ENCODE data around the gene FGR. TPM values are rescaled to one million over a fixed set of nuclear protein-coding genes. Genes with fewer than 3 reads are reported as not detected.
A peak's percentile ranks its signal among the peaks of the same experiment; 100 is the strongest.

Gene FGR
- polyA plus RNA-seq, 1 donor = 4.0 TPM

DNA sequence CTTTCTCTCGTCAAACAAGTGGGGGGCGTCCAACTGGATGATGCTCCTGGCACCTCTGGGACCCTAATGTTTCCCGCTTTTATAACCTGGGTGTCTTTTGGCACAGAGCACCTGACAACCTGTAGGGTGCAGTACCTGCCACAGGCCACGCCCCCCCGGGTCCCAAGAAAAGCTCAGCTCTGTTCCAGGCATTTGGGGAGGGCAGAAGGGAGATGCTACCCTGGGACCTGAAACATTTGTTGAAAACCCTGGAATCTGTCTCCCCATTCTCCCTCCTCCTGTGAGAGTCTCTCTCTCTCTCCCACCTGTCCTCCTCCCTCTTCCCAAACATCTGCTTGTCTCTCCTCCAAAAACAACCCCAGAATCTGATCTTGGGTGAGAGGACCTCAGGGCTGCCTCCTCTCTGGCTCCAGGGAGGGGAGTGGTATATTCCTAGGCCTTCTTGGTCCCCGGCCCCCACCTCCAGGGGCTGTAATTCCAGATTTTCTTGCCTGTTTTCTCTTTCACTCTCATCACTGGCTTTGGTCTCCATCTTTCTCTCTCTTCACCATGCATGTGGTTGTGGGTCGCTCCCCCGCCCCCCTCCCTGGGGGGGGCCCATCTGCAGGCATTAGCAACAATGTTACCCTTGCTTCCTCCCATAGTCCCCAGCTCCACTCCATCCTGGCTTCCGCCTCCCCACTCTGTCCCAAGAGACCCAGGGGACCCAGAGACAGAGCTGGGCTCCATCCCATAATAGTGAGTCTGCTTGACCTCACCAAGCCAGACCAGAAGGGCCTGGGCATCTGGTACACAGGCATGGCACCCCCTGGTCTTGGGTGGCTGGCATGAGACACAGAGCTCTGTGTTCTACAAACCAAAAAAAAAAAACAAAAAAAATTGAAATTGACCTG is 35.1 kb downstream of the FGR start:
- H3K4me3 ChIP-seq (ENCODE audit: low read length) = no peak overlapping the region
- no CpG with 5 or more reads among the region's 9 CpGs for WGBS (ENCODE audit: insufficient coverage, low lambda C conversion rate)

DNA sequence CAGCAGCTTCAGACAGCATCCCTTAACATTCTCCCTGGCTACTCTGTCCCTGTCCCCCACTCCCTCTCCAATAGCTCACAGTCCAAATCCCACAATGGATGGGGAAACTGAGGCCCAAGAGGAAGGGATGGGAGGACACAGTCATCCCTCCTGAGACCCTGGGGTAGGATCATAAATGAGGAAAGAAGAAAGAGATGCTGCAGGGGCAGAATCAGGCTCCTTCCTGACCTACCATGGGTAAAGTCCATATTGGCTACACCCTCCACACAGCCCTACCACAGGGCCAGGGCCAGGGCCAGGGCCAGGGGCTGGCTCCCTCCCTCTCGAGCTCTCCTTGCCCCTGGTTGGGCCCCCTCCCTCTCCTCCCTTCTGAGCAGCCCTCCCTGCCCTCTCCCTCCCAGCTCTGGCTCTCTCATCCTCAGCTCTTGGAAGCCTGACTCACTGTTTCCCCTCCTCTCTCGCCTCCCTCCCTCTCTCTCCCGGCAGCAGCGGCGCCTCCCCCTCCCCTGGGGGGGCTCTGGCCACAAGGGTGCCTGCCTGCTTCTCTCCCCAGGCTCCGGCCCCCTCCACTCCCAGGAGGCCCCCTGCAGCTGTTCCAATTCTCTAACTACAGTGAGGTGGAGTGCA is 36.0 kb downstream of the FGR start:
- Histone ChIP-seq H3K27ac (ENCODE audit: low read length) (peak overlapping the region; percentile 65), H3K4me3 (ENCODE audit: low read length) (no peak overlapping the region), H3K4me1 (ENCODE audit: control insufficient read depth, insufficient read depth, low read length) (peaks cover 48% of the 10 kb centered on the region), H3K27me3 (ENCODE audit: control insufficient read depth, insufficient read depth, low read length) (no peaks in the 10 kb centered on the region), H3K9me3 (ENCODE audit: control insufficient read depth, low read depth, low read length) (no peaks in the 10 kb centered on the region), H3K36me3 (ENCODE audit: control insufficient read depth, insufficient read depth, low read length) (peaks cover 20% of the 10 kb centered on the region)
- peak in 1 of 2 donors; percentile 79 for DNase-seq
- no CpG with 5 or more reads among the region's 6 CpGs for WGBS (ENCODE audit: insufficient coverage, low lambda C conversion rate)

More for the DNA sequence above, 35.1 kb downstream of the FGR start:
- H3K36me3 ChIP-seq (ENCODE audit: control insufficient read depth, insufficient read depth, low read length) = peaks cover 16% of the 10 kb centered on the region
- no peaks in the 10 kb centered on the region for H3K9me3 ChIP-seq (ENCODE audit: control insufficient read depth, low read depth, low read length)
- peak overlapping the region; percentile 65 for H3K27ac ChIP-seq (ENCODE audit: low read length)
- H3K27me3 ChIP-seq (ENCODE audit: control insufficient read depth, insufficient read depth, low read length) = no peaks in the 10 kb centered on the region
- H3K4me1 ChIP-seq (ENCODE audit: control insufficient read depth, insufficient read depth, low read length) = peaks cover 48% of the 10 kb centered on the region
- no peak for DNase-seq

DNA sequence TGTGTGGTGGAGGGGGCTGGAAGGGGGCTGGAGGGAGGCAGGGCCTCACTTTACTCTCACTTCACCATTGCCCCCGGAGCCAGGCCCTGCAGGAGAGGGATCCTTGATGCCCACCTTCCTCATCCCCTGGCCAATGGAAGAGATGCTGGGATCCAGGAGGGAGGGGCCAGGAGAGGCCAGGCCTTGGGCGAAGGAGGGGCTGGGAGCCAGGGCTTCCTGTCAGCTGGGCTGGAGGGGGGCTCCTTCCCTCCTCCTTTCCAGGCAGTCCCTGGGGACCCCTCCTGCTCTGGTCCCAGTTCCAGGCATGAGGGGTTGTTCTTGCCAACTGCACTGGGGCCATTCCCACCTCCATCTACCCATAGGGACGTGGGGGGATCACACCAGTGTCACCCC is 36.7 kb downstream of the FGR start:
- H3K4me1 ChIP-seq (ENCODE audit: control insufficient read depth, insufficient read depth, low read length) = peaks cover 48% of the 10 kb centered on the region
- WGBS (ENCODE audit: insufficient coverage, low lambda C conversion rate) = no CpG with 5 or more reads among the region's 3 CpGs
- peak overlapping the region; percentile 53 for H3K27ac ChIP-seq (ENCODE audit: low read length)
- no peak overlapping the region for H3K4me3 ChIP-seq (ENCODE audit: low read length)
- H3K36me3 ChIP-seq (ENCODE audit: control insufficient read depth, insufficient read depth, low read length) = peaks cover 22% of the 10 kb centered on the region
- no peaks in the 10 kb centered on the region for H3K9me3 ChIP-seq (ENCODE audit: control insufficient read depth, low read depth, low read length)
- H3K27me3 ChIP-seq (ENCODE audit: control insufficient read depth, insufficient read depth, low read length) = no peaks in the 10 kb centered on the region
- DNase-seq = peak in 1 of 2 donors; percentile 31

DNA sequence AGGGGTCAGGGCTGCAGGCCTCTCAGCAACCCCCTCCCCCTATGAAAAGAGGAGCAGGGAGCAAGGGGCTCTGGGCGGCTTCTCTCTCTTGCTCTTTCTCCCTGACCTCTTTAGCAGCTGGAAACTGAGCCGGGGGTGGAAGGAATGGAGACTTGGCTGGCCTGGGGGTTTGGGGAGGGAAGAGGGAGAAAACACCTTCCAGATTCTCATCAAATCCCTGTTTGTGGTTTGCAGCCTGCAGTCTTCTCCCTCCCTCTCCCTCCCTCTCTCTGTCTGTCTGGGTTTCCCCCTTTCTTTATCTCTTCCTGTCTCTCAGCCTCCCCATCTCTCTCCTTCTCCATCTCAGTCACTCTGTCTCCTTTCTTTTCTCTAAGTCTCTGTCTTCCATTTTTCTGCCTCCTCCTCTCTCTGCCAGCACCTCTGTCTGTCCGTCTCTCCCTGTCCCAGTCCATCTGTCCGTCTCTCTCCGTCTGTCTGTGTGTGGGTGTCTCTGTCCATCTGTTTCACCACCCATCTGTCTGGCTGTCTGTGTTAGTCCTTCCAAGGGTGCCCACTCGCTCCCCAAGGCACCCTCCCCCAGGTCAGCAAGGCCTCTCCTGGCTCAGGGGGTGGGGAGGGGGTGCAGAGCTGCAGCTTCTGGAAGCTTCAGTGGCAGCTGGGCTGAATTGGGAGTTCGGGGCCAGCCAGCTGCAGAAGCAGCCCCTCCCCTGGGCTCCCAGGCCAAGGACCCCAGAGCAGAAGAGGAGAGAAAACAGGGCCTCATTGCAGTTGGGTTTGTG is 37.3 kb downstream of the FGR start:
- no peak for DNase-seq
- H3K36me3 ChIP-seq (ENCODE audit: control insufficient read depth, insufficient read depth, low read length) = peaks cover 22% of the 10 kb centered on the region
- H3K27me3 ChIP-seq (ENCODE audit: control insufficient read depth, insufficient read depth, low read length) = no peaks in the 10 kb centered on the region
- peak overlapping the region; percentile 53 for H3K27ac ChIP-seq (ENCODE audit: low read length)
- WGBS (ENCODE audit: insufficient coverage, low lambda C conversion rate) = 66% methylated on average over 2 of the region's 7 CpGs
- H3K9me3 ChIP-seq (ENCODE audit: control insufficient read depth, low read depth, low read length) = no peaks in the 10 kb centered on the region
- no peak overlapping the region for H3K4me3 ChIP-seq (ENCODE audit: low read length)
- peaks cover 48% of the 10 kb centered on the region for H3K4me1 ChIP-seq (ENCODE audit: control insufficient read depth, insufficient read depth, low read length)

DNA sequence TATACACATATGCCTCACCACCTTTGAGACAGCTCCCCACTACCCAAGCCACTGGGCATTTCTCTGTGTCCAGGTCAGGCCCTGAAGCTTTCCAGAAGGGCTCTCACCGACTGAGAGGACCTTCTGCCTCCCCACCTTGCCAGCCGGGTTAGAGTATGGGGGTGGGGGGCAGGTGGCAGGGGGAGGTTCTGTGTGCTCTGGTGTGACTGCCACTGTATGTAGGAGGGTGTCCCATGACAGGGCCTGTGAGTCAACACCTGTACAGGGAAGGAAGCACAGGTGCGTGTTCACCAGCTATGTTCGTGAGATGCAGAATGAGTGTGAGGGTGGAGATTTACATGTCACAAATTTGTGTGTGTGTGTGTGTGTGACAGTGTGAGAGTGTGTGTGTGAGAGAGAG is 38.0 kb downstream of the FGR start:
- H3K27ac ChIP-seq (ENCODE audit: low read length) = no peak overlapping the region
- WGBS (ENCODE audit: insufficient coverage, low lambda C conversion rate) = no CpG with 5 or more reads among the region's 4 CpGs
- peaks cover 22% of the 10 kb centered on the region for H3K36me3 ChIP-seq (ENCODE audit: control insufficient read depth, insufficient read depth, low read length)
- H3K27me3 ChIP-seq (ENCODE audit: control insufficient read depth, insufficient read depth, low read length) = no peaks in the 10 kb centered on the region
- peaks cover 43% of the 10 kb centered on the region for H3K4me1 ChIP-seq (ENCODE audit: control insufficient read depth, insufficient read depth, low read length)
- DNase-seq = no peak
- H3K4me3 ChIP-seq (ENCODE audit: low read length) = no peak overlapping the region
- no peaks in the 10 kb centered on the region for H3K9me3 ChIP-seq (ENCODE audit: control insufficient read depth, low read depth, low read length)

DNA sequence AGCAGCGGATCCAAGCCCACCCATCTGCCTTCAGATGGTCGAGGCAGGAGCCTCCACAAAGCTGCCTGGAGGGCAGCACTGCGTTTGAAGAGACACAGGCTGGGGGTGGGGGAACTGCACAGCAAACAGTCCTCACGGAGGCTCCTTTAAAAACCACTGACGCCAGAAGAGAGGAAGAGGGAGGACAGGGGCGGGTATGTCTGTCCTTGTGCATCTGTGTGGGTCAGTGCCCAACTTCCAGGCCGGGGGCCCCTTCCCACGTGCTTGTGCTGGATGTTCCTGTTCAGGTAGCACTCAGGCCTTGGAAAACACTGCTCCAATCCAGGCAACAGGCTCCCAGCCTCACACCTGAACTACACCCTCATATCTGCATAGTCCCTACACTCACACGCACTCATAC is 38.7 kb downstream of the FGR start:
- no peak for DNase-seq
- Histone ChIP-seq H3K4me3 (ENCODE audit: low read length) (no peak overlapping the region), H3K4me1 (ENCODE audit: control insufficient read depth, insufficient read depth, low read length) (peaks cover 43% of the 10 kb centered on the region), H3K36me3 (ENCODE audit: control insufficient read depth, insufficient read depth, low read length) (peaks cover 22% of the 10 kb centered on the region), H3K27me3 (ENCODE audit: control insufficient read depth, insufficient read depth, low read length) (no peaks in the 10 kb centered on the region), H3K9me3 (ENCODE audit: control insufficient read depth, low read depth, low read length) (no peaks in the 10 kb centered on the region), H3K27ac (ENCODE audit: low read length) (no peak overlapping the region)
- WGBS (ENCODE audit: insufficient coverage, low lambda C conversion rate) = no CpG with 5 or more reads among the region's 9 CpGs

DNA sequence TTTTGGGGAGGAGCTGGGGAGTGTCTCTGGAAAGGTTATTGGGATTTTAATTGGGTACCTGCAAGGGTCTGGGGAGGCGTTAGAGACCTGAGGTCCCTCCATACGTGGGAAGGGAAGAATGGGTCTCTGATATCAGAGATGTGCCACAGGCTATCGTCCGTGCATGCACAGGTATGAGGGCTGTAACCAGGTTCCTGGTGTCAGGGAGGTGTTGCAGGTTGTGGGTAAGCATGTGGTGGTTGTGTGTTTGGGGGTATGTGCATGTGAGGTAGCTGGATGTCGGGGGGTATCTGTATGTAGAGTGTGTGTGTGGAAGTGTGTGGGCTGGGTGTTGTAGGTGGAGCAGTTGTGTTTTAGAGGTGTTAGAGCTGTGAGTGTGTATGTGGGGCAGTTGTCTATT is 39.4 kb downstream of the FGR start:
- H3K4me3 ChIP-seq (ENCODE audit: low read length) = no peak overlapping the region
- H3K9me3 ChIP-seq (ENCODE audit: control insufficient read depth, low read depth, low read length) = no peaks in the 10 kb centered on the region
- no peak overlapping the region for H3K27ac ChIP-seq (ENCODE audit: low read length)
- H3K4me1 ChIP-seq (ENCODE audit: control insufficient read depth, insufficient read depth, low read length) = peaks cover 47% of the 10 kb centered on the region
- H3K27me3 ChIP-seq (ENCODE audit: control insufficient read depth, insufficient read depth, low read length) = no peaks in the 10 kb centered on the region
- no CpG with 5 or more reads among the region's 5 CpGs for WGBS (ENCODE audit: insufficient coverage, low lambda C conversion rate)
- H3K36me3 ChIP-seq (ENCODE audit: control insufficient read depth, insufficient read depth, low read length) = peaks cover 22% of the 10 kb centered on the region
- no peak for DNase-seq

DNA sequence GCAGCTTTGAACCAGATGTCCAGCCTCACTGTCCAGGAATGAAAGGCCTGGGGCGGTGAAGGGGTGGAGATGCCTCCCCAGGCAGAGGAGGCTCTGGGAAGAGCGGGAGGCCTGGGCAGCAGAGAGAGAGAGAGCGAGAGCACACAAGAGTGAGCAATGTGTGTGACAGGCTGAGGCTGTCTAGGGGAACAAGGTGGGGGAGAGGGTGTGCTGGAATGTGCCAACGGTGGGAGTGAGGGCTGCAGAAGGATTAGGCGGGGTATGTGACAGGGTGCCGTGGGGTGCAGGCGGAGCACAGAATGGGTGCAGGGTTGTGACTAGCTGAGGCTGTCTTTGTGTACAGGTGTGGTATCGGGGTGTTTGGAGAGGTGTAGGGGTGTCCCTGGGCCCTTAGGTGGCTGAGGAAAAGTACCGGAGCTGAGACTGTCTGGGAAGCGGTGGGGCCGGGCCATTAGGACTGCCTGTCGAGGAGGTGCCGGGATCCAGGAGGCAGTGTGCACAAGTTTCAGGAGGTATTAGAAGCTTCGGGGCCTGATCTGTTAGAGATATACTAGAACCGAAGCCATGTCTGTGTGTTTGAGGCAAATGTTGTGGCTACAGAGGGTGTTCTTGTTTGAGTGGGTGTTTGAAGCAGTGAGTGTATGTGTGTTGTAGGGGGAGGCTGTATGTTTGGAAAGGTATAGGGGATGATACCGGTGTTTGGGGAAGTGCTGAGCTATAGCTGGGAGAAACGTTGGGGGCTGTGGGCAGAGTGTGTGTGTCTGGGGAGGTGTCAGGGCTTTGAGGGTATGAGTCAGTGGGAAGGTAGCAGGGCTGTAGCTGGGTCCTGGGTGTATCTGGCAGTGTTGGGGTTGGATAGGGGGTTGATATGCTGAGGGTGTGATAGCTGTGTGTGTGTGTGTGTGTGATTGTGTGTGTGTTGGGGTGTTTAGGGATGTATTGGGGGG is 40.1 kb downstream of the FGR start:
- no peak for DNase-seq
- no peaks in the 10 kb centered on the region for H3K27me3 ChIP-seq (ENCODE audit: control insufficient read depth, insufficient read depth, low read length)
- H3K27ac ChIP-seq (ENCODE audit: low read length) = no peak overlapping the region
- H3K4me1 ChIP-seq (ENCODE audit: control insufficient read depth, insufficient read depth, low read length) = peaks cover 49% of the 10 kb centered on the region
- H3K36me3 ChIP-seq (ENCODE audit: control insufficient read depth, insufficient read depth, low read length) = peaks cover 22% of the 10 kb centered on the region
- WGBS (ENCODE audit: insufficient coverage, low lambda C conversion rate) = 100% methylated on average over 2 of the region's 17 CpGs
- no peaks in the 10 kb centered on the region for H3K9me3 ChIP-seq (ENCODE audit: control insufficient read depth, low read depth, low read length)
- no peak overlapping the region for H3K4me3 ChIP-seq (ENCODE audit: low read length)

DNA sequence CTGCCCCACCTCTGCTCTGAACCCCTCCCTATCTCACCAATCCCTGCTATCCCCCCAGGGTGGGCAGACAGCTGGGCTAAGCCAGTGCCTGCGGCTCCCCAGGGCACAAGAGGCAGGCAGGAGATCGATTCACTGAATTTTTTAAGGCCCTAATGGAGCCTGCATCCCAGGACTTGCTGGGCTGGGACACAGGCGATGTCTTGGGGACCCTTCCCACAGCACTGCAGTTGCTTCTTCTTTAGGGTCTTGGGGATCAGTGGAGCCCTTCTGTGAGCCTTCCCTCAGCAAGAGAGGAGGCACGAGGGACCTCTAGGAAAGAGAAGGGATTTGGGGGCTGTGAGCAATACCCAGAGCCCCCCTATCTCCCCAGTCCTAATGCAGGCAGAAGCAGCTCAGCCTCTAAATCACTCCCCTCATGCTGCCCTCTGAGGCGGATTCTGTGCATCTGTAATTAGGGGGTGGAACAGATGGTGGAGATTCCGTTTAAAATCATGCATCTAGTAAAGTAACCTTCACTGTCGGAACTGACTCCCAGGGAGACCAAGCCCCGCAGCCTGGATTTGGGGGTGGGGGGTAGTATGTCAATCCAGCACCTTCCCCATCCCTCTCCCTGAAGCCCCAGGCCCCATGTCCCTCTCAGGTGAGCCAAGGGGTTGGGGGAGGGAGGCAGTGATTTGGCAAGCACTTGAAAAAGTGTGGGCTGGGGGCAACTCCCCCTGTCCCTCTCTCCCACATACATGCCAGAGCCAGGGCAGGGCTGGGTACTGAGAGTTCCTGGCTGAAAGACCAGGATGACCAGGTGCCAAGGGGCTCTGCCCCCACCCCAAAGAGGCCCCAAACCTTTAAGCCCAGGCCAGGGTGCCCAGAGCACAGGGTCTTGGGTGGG is 41.1 kb downstream of the FGR start:
- no peaks in the 10 kb centered on the region for H3K9me3 ChIP-seq (ENCODE audit: control insufficient read depth, low read depth, low read length)
- no peak overlapping the region for H3K27ac ChIP-seq (ENCODE audit: low read length)
- peaks cover 48% of the 10 kb centered on the region for H3K4me1 ChIP-seq (ENCODE audit: control insufficient read depth, insufficient read depth, low read length)
- no CpG with 5 or more reads among the region's 8 CpGs for WGBS (ENCODE audit: insufficient coverage, low lambda C conversion rate)
- peaks cover 25% of the 10 kb centered on the region for H3K36me3 ChIP-seq (ENCODE audit: control insufficient read depth, insufficient read depth, low read length)
- DNase-seq = no peak
- no peak overlapping the region for H3K4me3 ChIP-seq (ENCODE audit: low read length)
- H3K27me3 ChIP-seq (ENCODE audit: control insufficient read depth, insufficient read depth, low read length) = no peaks in the 10 kb centered on the region

Data from large intestine (tissue), 3 donors.